ENCODE results near the gene HSP90AB1.

DNA sequence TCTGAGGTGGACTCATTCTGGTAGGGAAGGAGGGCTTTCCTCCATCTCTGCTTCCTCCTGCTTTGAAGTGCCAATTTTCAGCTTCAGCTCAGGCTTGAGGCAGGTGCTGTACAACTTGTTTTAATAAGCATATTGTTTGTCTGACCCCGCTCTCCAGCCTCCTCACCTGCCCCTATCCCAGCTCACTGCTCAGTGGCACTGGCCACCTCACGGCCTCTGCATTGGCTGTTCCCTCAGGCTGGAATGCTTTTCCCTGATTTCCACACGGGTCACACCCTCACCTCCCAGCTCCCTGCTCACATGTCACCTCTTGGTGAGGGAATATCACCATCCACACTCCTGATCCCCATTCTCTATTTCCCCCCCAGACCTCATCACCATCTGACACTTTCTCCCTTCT is 52.0 kb downstream of the HSP90AB1 start:
- no peak for TF ChIP-seq POLR2A (IDR thresholded peaks at IDR 0.05)
- TF ChIP-seq, protein P1, sequence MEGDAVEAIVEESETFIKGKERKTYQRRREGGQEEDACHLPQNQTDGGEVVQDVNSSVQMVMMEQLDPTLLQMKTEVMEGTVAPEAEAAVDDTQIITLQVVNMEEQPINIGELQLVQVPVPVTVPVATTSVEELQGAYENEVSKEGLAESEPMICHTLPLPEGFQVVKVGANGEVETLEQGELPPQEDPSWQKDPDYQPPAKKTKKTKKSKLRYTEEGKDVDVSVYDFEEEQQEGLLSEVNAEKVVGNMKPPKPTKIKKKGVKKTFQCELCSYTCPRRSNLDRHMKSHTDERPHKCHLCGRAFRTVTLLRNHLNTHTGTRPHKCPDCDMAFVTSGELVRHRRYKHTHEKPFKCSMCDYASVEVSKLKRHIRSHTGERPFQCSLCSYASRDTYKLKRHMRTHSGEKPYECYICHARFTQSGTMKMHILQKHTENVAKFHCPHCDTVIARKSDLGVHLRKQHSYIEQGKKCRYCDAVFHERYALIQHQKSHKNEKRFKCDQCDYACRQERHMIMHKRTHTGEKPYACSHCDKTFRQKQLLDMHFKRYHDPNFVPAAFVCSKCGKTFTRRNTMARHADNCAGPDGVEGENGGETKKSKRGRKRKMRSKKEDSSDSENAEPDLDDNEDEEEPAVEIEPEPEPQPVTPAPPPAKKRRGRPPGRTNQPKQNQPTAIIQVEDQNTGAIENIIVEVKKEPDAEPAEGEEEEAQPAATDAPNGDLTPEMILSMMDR (IDR thresholded peaks at IDR 0.05): no peak
